Stimulated activated CD8-positive, alpha-beta memory T cell treated with anti-CD3 and anti-CD28 coated beads, Interleukin-15, amount 100 ng/mL, for 4 hours (primary cell): ENCODE data around the gene UCK1.

Source experiments
- DNase-seq, 2 donors: peaks; one replicate each; pipeline ENCODE4 v3.0.0-alpha.2; 2020; ENCODE audit warnings: low read depth in 2 of 2

UCK1 gene

DNA sequence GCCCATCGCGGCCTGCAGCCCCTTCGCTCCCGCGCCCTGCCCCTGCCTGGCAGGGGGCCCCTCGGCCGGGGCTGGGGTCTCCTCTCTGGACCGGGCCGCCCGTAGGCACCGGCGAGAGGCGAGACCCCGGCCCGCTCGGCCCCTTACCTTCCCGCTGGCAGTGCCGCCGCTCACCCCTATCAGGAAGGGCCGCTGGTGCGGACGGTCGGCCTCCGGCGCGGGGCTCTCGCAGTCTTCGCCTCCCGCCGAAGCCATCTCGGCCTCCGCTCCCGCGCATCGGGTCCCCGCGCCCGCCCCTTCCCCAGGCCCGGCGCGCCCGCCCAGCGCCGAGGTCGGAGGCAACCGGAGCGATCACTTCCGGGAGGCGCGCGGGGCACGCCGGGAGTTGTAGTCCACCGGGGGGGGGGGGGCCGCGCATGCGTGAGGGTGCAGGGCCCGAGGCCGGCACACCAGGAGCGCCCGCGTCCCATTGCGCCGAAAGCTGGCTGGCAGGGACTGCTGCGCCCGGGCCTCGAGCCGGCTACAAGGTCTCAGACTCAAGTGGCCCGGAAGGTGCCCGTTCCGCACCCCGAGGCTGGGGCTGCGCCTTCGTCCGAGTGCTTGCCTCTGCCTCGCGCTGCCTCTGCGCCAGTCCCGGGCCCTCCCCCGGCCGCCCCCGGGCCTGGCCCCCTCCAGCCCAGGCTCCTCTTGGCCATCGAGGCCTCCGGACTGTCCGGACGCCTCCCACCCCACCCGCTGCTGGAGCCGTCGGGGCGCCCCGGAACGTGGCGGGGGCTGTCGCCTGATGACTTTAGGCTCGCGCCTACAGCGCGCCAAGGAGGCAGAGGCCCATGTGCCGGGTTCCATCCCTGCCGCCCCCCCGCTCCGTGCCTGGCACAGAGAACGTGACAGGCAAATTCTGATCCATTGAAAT is at the start of gene UCK1:
Gene UCK1 (minus strand): TSS at position 344 of the 913 bp plus-strand sequence. CDS start 89 bp downstream, at position 255.
- peak; percentile 32 to 45 for DNase-seq

- no peak for DNase-seq
Observed at GRCh38 chr9:131580358-131580757, 49.3 kb upstream of the UCK1 start.

- DNase-seq = no peak
Observed at GRCh38 chr9:131579789-131580211, 48.7 kb upstream of the UCK1 start.

- DNase-seq = no peak
Observed at GRCh38 chr9:131578731-131579504, 47.9 kb upstream of the UCK1 start.

DNA sequence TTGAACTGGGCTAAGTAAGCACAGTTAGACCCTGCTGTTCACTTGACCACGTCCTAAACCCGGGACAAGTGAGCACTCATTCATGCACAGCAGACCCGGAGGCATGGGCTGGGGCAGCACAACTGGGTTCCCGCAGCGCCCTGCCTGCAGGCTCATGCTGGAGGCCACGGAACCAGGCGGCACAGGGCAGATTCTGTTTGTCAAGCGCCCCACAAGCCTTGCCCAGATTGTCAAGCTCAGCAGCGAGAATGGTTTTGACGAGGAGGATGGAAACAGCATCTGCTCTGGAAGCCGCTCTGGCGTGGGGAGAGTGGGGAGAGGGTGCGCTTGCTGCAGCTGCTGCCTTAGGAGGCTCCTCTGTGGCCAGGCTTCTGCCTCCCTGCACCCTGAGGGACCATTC is 47.0 kb upstream of the UCK1 start:
- no peak for DNase-seq

DNA sequence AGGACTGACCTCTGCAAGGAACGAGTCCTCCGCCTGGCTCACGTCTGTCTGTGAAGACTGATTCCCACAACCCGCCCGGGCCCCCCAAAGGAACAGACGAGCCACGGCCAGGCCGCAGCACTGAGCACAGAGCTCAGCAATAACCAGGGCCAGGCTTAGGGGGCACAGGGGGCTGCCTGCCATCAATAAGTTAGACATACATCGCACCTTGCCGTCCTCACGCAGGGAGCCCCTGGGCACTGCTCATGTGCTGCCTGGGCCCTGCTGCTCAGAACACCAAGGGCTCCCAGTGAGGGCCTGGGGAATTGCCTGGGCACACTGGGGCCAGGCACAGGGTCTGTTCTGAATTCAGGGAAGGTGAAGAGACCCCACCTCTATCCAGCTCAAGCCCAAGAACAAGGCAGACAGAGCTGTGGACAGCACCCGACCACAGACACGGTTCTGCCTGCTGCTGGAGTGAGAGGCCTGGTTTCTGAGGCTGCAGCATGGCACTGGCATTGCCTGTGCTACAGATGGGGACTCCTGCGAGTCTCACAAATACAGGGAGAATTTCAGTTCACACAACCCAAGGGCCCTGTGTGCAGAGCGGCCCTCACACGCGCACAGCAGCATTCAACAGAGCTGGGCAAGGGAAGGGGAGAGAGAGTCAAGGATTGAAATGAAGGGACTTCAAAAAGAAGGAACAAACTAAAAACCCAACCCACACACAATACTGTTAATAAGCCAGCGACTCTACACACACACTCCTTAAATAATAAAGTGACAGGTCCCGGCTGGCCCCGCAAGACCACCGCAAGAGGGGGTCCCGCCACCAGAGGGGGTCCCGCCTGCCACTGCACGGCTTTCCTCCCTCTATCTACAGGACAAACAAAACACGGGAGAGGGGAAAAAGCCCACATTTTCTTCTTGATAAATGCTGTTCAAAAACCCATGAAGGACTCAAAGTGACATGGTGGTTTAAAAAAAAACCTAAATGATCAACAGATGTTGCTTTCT is 46.2 kb upstream of the UCK1 start:
- no peak for DNase-seq

- no peak for DNase-seq
Observed at GRCh38 chr9:131575946-131576853, 45.1 kb upstream of the UCK1 start.

DNA sequence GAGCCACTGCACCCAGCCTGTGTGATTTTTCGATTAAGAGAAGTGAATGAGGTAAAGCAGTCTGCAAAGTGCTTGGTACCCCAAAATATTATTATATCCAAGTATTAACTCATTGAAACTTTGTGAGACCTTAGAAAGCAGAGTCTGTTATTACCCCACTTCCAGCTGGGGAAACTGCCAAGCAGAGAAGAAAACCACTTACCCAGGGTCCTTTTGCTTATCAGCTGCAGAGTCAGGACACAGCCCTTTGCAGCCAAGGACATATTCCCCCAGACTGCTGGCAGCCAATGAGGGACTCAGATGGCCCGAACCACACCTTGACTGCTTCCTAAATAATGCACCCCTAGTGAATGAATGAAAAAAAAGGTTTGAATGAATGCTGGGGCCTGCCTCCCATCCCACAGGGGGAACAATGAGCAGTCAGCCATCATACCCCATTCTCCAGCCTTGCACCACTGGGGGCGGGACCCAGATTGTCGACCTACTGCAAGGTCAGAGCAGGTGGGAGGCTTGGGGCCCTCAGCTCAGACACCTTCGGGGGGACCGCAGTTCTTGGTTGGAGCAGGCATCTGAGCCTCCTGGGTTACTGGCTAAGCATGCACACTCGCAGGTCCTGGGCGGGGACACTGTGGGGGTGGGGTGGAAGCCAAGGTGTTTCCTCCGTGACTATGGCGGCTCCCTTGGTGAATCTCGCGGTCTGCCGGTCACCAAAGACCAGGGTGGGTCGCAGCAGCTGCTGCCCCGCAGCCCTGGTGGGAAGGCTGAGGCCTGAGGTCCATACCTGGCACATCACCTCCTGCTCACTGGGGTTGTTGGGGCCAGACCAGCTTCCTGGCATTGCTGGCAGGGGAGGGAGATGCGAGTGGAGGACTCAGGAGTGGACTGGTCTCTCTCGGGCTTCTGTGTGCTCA is 43.9 kb upstream of the UCK1 start:
- no peak for DNase-seq

DNA sequence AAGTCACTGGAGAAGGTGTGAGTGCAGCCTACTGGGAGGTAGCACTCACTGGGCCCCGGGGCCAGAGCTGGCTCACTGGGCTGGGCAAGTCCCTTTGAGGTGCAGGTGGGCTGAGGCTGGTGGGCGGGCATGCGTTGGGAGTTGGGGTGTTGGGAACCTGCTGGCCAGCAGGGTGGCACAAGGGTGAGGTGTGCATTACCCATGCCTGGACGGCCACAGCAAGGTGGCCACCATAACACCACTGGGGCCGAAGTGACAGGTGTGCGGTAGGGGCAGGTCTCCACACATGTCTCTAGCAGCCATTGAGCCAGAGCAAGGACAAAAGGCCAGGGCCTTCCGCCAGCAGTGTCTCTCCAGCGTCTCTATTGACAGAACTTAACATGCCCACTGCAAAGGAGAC is 36.8 kb upstream of the UCK1 start:
- DNase-seq = no peak

GRCh38 chr9:131566158-131566557 is 35.1 kb upstream of the UCK1 start:
- no peak for DNase-seq

DNA sequence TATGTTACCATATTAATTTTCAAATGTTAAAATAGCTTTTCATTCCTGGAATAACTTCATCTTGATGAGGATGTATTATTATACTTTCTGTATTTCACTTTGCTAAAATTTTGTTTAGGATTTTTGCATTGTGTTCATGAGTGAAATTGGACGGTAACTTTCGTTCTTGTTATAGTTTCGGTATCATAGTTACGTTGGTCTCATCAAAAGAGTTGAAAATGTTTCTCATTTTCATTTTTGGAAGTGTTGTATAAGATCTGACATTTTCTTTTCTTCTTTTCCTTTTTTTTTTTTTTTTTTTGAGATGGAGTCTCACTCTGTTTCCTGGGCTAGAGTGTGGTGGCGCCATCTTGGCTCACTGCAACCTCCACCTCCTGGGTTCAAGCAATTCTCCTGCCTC is 34.3 kb upstream of the UCK1 start:
- DNase-seq = no peak

GRCh38 chr9:131562032-131562959 is 31.2 kb upstream of the UCK1 start:
- no peak for DNase-seq

- no peak for DNase-seq
Observed at GRCh38 chr9:131559421-131560000, 28.4 kb upstream of the UCK1 start.

GRCh38 chr9:131557855-131558548 is 26.9 kb upstream of the UCK1 start:
- DNase-seq = no peak

- no peak for DNase-seq
Observed at GRCh38 chr9:131555841-131556673, 25.0 kb upstream of the UCK1 start.

DNA sequence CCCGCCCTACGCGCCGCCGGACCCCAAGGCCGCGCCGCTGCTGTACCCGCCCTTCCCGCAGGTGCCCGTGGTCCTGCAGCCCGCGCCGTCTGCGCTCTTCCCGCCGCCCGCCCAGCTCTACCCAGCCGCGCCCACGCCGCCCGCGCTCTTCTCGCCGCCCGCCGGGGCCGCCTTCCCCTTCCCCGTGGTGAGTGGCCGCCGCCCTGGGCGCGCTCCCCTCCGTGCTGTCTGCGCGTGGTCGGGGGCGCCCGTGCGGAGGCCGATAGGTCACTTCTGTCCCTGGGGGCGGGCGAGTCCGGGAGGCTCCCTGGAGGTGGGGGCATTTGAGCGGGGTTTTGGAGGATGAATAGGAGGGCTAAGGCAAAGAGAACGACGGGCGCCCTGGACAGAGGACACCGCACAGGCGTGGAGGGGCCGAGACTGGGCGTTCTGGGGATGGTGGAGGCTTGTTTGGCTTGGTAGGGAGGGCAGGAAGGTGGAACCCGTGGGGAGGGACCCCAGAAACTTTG is 23.8 kb upstream of the UCK1 start:
- no peak for DNase-seq
